HepG2 (cell line): Measurements from ENCODE around the gene GATD1. TPM values are rescaled to one million over a fixed set of nuclear protein-coding genes. Genes with fewer than 3 reads are reported as not detected.
A peak's percentile ranks its signal among the peaks of the same experiment; 100 is the strongest.

Experiments used
- DNMT1 ChIP-seq: sonication (generic); formaldehyde crosslinking; IDR thresholded peaks from 2 replicates; pipeline ENCODE4 v1.5.1; 2020; ENCODE audit warnings: mild to moderate bottlenecking, missing genetic modification reagents
- JUND ChIP-seq: sonication (generic); formaldehyde crosslinking; IDR thresholded peaks from 2 replicates; pipeline ENCODE4 v1.8.0; 2022; ENCODE audit warnings: mild to moderate bottlenecking, missing genetic modification reagents
- MED13 ChIP-seq: sonication (generic); formaldehyde crosslinking; IDR thresholded peaks from 2 replicates; pipeline ENCODE4 v1.5.0; 2020; ENCODE audit warnings: missing genetic modification reagents
- MTA1 ChIP-seq: sonication (generic); formaldehyde crosslinking; IDR thresholded peaks from 2 replicates; pipeline ENCODE4 v1.4.0; 2020; ENCODE audit warnings: missing genetic modification reagents, mild to moderate bottlenecking, borderline replicate concordance
- MTERF4 ChIP-seq: sonication (generic); formaldehyde crosslinking; IDR thresholded peaks from 2 replicates; pipeline ENCODE4 v1.8.0; 2023; ENCODE audit warnings: mild to moderate bottlenecking, missing genetic modification reagents
- RBFOX2 ChIP-seq: fragments of 200-400 bp; formaldehyde crosslinking; IDR thresholded peaks from 2 replicates; pipeline ENCODE4 v1.6.1; 2017; ENCODE audit warnings: low read depth, mild to moderate bottlenecking, low read length
- SP140L ChIP-seq: sonication (generic); formaldehyde crosslinking; IDR thresholded peaks from 2 replicates; pipeline ENCODE4 v1.4.0; 2020; ENCODE audit warnings: missing genetic modification reagents, borderline replicate concordance
- SRSF4 ChIP-seq: fragments of 200-400 bp; formaldehyde crosslinking; IDR thresholded peaks from one replicate; pipeline ENCODE4 v1.6.1; 2018; ENCODE audit warnings: mild to moderate bottlenecking, low read depth, low read length, moderate library complexity; ENCODE audit not compliant: poor library complexity, severe bottlenecking
- TEAD2 ChIP-seq: sonication (generic); formaldehyde crosslinking; IDR thresholded peaks from 2 replicates; pipeline ENCODE4 v1.9.0; 2021; ENCODE audit warnings: missing genetic modification reagents
- ZNF136 ChIP-seq: sonication (generic); formaldehyde crosslinking; IDR thresholded peaks from 2 replicates; pipeline ENCODE4 v1.8.1; 2022; ENCODE audit warnings: low read depth, mild to moderate bottlenecking, moderate library complexity, missing genetic modification reagents
- ZNF33B ChIP-seq: sonication (generic); formaldehyde crosslinking; IDR thresholded peaks from 2 replicates; pipeline ENCODE4 v1.5.1; 2020; ENCODE audit warnings: mild to moderate bottlenecking, missing genetic modification reagents
- ZNF354B ChIP-seq: sonication (generic); formaldehyde crosslinking; IDR thresholded peaks from 2 replicates; pipeline ENCODE4 v1.8.0; 2022; ENCODE audit warnings: mild to moderate bottlenecking, missing genetic modification reagents
- ZNF484 ChIP-seq: sonication (generic); formaldehyde crosslinking; IDR thresholded peaks from 2 replicates; pipeline ENCODE4 v1.5.1; 2020; ENCODE audit warnings: mild to moderate bottlenecking, low read depth, missing genetic modification reagents, borderline replicate concordance
- ZNF564 ChIP-seq: sonication (generic); formaldehyde crosslinking; IDR thresholded peaks from 2 replicates; pipeline ENCODE4 v1.8.1; 2023; ENCODE audit warnings: mild to moderate bottlenecking, missing genetic modification reagents
- polyA plus RNA-seq, 8 experiments: library from polyadenylated mRNA; depleted of rRNA in 3 of 8; stranded (reverse) in 7 of 8; unstranded in 1 of 8; fragments of >200 nt; fragmentation: Illumina TruSeq in 4 of 8; extraction: Trizol in 4 of 8; gene quantifications; 2 replicates each; pipeline versions ENCODE4 v1.2.1 to v1.2.3, GENCODE V29; 2011 to 2016; ENCODE audit warnings: low read depth in 4 of 8, missing spikeins in 1 of 8, mixed read lengths in 1 of 8; ENCODE audit not compliant: insufficient read depth in 1 of 8
- total RNA-seq, 5 experiments: library from RNA; depleted of rRNA; stranded (reverse); fragments of >200 nt; fragmentation: Illumina TruSeq; extraction: Trizol; gene quantifications; 2 replicates each; pipeline ENCODE4 v1.2.3, GENCODE V29; 2016; ENCODE audit warnings: low read depth in 1 of 5
- TF ChIP-seq, protein P1 (sequence below): IDR thresholded peaks from 2 replicates; pipeline ENCODE4 v1.6.1; 2016; ENCODE audit warnings: low read depth, missing genetic modification reagents, missing compliant biosample characterization
- TF ChIP-seq, protein P2 (sequence below): sonication (generic); formaldehyde crosslinking; IDR thresholded peaks from 2 replicates; pipeline ENCODE4 v1.4.0; 2020; ENCODE audit warnings: missing genetic modification reagents, borderline replicate concordance
- TF ChIP-seq, protein P3 (sequence below): sonication (generic); formaldehyde crosslinking; IDR thresholded peaks from 2 replicates; pipeline ENCODE4 v1.8.0; 2022; ENCODE audit warnings: mild to moderate bottlenecking, missing genetic modification reagents
- TF ChIP-seq, protein P4 (sequence below): sonication (generic); formaldehyde crosslinking; IDR thresholded peaks from 2 replicates; pipeline ENCODE4 v1.4.0; 2020; ENCODE audit warnings: low read depth, mild to moderate bottlenecking, missing genetic modification reagents

GATD1 gene
- total and polyA plus RNA-seq, 2 of the 13 experiments (the other 11 are each of a cell fraction or from before 2014, with no cell fraction given) = 31.3 to 60.5 TPM

GRCh38 chr11:809287-810039 is 32.2 kb upstream of the GATD1 start, which contains the start of gene RPLP2 (continued):
- TF ChIP-seq, protein P1, sequence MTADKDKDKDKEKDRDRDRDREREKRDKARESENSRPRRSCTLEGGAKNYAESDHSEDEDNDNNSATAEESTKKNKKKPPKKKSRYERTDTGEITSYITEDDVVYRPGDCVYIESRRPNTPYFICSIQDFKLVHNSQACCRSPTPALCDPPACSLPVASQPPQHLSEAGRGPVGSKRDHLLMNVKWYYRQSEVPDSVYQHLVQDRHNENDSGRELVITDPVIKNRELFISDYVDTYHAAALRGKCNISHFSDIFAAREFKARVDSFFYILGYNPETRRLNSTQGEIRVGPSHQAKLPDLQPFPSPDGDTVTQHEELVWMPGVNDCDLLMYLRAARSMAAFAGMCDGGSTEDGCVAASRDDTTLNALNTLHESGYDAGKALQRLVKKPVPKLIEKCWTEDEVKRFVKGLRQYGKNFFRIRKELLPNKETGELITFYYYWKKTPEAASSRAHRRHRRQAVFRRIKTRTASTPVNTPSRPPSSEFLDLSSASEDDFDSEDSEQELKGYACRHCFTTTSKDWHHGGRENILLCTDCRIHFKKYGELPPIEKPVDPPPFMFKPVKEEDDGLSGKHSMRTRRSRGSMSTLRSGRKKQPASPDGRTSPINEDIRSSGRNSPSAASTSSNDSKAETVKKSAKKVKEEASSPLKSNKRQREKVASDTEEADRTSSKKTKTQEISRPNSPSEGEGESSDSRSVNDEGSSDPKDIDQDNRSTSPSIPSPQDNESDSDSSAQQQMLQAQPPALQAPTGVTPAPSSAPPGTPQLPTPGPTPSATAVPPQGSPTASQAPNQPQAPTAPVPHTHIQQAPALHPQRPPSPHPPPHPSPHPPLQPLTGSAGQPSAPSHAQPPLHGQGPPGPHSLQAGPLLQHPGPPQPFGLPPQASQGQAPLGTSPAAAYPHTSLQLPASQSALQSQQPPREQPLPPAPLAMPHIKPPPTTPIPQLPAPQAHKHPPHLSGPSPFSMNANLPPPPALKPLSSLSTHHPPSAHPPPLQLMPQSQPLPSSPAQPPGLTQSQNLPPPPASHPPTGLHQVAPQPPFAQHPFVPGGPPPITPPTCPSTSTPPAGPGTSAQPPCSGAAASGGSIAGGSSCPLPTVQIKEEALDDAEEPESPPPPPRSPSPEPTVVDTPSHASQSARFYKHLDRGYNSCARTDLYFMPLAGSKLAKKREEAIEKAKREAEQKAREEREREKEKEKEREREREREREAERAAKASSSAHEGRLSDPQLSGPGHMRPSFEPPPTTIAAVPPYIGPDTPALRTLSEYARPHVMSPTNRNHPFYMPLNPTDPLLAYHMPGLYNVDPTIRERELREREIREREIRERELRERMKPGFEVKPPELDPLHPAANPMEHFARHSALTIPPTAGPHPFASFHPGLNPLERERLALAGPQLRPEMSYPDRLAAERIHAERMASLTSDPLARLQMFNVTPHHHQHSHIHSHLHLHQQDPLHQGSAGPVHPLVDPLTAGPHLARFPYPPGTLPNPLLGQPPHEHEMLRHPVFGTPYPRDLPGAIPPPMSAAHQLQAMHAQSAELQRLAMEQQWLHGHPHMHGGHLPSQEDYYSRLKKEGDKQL = no peak
- TF ChIP-seq, protein P2, sequence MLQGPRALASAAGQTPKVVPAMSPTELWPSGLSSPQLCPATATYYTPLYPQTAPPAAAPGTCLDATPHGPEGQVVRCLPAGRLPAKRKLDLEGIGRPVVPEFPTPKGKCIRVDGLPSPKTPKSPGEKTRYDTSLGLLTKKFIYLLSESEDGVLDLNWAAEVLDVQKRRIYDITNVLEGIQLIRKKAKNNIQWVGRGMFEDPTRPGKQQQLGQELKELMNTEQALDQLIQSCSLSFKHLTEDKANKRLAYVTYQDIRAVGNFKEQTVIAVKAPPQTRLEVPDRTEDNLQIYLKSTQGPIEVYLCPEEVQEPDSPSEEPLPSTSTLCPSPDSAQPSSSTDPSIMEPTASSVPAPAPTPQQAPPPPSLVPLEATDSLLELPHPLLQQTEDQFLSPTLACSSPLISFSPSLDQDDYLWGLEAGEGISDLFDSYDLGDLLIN (CRISPR knock-in tag) = 0 out of 2 replicates have a peak, but pooled peaks have one; percentile 53
- TF ChIP-seq SP140L = no peak
- TF ChIP-seq TEAD2 = no peak
- TF ChIP-seq DNMT1 (CRISPR knock-in tag) = 0 out of 2 replicates have a peak, but pooled peaks have one; percentile 29
- TF ChIP-seq ZNF354B (CRISPR knock-in tag) = 0 out of 2 replicates have a peak, but pooled peaks have one; percentile 68
- 0 out of 2 replicates have a peak, but pooled peaks have one; percentile 12 for TF ChIP-seq JUND (CRISPR knock-in tag)
- TF ChIP-seq SRSF4 = no peak
- TF ChIP-seq, protein P3, sequence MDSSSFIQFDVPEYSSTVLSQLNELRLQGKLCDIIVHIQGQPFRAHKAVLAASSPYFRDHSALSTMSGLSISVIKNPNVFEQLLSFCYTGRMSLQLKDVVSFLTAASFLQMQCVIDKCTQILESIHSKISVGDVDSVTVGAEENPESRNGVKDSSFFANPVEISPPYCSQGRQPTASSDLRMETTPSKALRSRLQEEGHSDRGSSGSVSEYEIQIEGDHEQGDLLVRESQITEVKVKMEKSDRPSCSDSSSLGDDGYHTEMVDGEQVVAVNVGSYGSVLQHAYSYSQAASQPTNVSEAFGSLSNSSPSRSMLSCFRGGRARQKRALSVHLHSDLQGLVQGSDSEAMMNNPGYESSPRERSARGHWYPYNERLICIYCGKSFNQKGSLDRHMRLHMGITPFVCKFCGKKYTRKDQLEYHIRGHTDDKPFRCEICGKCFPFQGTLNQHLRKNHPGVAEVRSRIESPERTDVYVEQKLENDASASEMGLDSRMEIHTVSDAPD (CRISPR knock-in tag) = 0 out of 2 replicates have a peak, but pooled peaks have one; percentile 68
- peak; percentile 35 for TF ChIP-seq ZNF564 (CRISPR knock-in tag)
- TF ChIP-seq, protein P4, sequence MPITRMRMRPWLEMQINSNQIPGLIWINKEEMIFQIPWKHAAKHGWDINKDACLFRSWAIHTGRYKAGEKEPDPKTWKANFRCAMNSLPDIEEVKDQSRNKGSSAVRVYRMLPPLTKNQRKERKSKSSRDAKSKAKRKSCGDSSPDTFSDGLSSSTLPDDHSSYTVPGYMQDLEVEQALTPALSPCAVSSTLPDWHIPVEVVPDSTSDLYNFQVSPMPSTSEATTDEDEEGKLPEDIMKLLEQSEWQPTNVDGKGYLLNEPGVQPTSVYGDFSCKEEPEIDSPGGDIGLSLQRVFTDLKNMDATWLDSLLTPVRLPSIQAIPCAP (CRISPR knock-in tag) = no peak
- TF ChIP-seq MTERF4 = peak; percentile 92; the same call in 1 of the 2 replicates
- peak; percentile 69; the same call in 1 of the 2 replicates for TF ChIP-seq ZNF33B
- no peak for TF ChIP-seq MED13
- TF ChIP-seq ZNF136 (CRISPR knock-in tag) = peak; percentile 85
- 0 out of 2 replicates have a peak, but pooled peaks have one; percentile 65 for TF ChIP-seq MTA1 (CRISPR knock-in tag)
- TF ChIP-seq RBFOX2 = peak; percentile 99
- no peak for TF ChIP-seq ZNF484 (CRISPR knock-in tag)
